Hematopoietic multipotent progenitor cell treated with erythropoietin and hydrocortisone succinate and interleukin-3 and kit ligand, for 6 days (in vitro differentiated cells): ENCODE measurements around the gene MINDY1.
A peak's percentile ranks its signal among the peaks of the same experiment; 100 is the strongest.

ENCODE experiments used
- DNase-seq: peaks from one replicate; pipeline ENCODE4 v3.0.0-alpha.2; 2015

The MINDY1 gene

GRCh38 chr1:151010346-151010726, 3.6 kb upstream of the MINDY1 start:
- DNase-seq: no peak

GRCh38 chr1:151009674-151010345, 3.1 kb upstream of the MINDY1 start:
- DNase-seq: no peak

- DNase-seq: no peak
Measured at GRCh38 chr1:151009206-151009587, 2.5 kb upstream of the MINDY1 start.

GRCh38 chr1:151008244-151009205, 1.8 kb upstream of the MINDY1 start, which contains the start of gene PRUNE1:
Gene PRUNE1, plus strand, starts transcription at chr1:151008449. Its CDS starts 184 bp downstream, at chr1:151008633.
- peak; percentile 98 for DNase-seq

GRCh38 chr1:151007853-151008243, 1.1 kb upstream of the MINDY1 start:
- no peak for DNase-seq

- peak; percentile 28 for DNase-seq
Measured at GRCh38 chr1:151005729-151006319, 878 bp downstream of the MINDY1 start.

GRCh38 chr1:151003180-151003579, 3.5 kb downstream of the MINDY1 start:
- DNase-seq: peak; percentile 61

- no peak for DNase-seq
Measured at GRCh38 chr1:151002611-151003010, 4.1 kb downstream of the MINDY1 start.

GRCh38 chr1:151002051-151002450, 4.7 kb downstream of the MINDY1 start:
- DNase-seq: no peak

GRCh38 chr1:151001602-151002001, 5.1 kb downstream of the MINDY1 start:
- DNase-seq: no peak

GRCh38 chr1:151000408-151000807, 6.3 kb downstream of the MINDY1 start:
- DNase-seq: no peak

- no peak for DNase-seq
Measured at GRCh38 chr1:150999926-151000325, 6.8 kb downstream of the MINDY1 start.

GRCh38 chr1:150999051-150999674, 7.5 kb downstream of the MINDY1 start:
- peak; percentile 76 for DNase-seq

- DNase-seq: no peak
Measured at GRCh38 chr1:150997949-150998348, 8.8 kb downstream of the MINDY1 start.

GRCh38 chr1:150997126-150997872, 9.4 kb downstream of the MINDY1 start:
- no peak for DNase-seq

GRCh38 chr1:150995896-150996295, 10.8 kb downstream of the MINDY1 start:
- peak; percentile 54 for DNase-seq

GRCh38 chr1:150995460-150995859, 11.2 kb downstream of the MINDY1 start:
- DNase-seq: no peak

- no peak for DNase-seq
Measured at GRCh38 chr1:150994248-150994647, 12.5 kb downstream of the MINDY1 start.

- DNase-seq: no peak
Measured at GRCh38 chr1:150992626-150993025, 14.1 kb downstream of the MINDY1 start.

- no peak for DNase-seq
Measured at GRCh38 chr1:150987924-150988323, 18.8 kb downstream of the MINDY1 start.

- no peak for DNase-seq
Measured at GRCh38 chr1:150985179-150985825, 21.4 kb downstream of the MINDY1 start.
